NCI-H82 (cell line): ENCODE results near the gene LCN2.
A peak's percentile ranks its signal among the peaks of the same experiment; 100 is the strongest.

Experiments used
- DNase-seq: peaks from one replicate; lab custom pipeline; 2025; lab: John Stamatoyannopoulos, UW

The LCN2 gene

DNA sequence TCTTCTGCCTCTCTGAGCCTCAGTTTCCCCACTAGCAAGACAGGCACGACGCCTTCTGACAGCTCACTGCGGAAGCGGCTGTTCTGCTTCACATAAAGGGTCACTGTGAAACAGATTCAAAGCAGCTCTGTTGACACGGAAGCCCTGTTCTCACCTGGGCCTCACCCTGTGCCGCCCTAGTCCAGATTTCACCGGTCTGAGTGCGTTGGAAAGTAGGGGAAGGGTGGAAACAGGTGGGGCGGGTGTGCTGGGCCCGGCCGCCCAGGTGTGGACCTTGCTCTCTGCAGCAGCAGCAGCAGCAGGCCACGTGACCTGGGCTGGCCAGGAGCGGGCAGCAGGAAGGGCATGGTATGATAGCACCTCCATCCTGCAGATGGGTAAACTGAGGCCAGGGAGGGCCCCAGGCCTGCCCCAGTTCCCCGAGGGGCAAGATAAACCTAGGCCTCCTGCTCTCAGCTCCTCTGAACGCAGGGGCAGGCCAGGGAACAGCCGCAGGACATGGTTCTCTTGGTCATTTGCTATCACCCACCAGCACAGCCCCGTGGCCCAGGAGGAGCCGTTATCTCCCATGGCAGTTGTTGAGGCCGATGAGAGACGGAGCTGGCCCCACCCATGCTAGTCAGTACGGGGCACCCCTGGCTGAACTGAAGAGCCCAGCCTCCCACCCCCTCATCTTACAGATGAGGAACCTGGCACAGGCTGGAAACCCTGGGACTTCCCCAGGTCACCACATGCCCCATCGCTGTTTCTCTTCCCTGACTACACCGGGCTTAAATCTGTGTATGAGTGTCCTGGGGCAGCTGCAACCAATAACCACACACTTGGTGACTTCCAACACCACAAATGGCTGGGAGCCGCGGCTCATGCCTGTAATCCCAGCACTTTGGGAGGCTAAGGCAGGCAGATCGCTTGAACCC, 33.8 kb upstream of the LCN2 start:
- DNase-seq, result no peak

DNA sequence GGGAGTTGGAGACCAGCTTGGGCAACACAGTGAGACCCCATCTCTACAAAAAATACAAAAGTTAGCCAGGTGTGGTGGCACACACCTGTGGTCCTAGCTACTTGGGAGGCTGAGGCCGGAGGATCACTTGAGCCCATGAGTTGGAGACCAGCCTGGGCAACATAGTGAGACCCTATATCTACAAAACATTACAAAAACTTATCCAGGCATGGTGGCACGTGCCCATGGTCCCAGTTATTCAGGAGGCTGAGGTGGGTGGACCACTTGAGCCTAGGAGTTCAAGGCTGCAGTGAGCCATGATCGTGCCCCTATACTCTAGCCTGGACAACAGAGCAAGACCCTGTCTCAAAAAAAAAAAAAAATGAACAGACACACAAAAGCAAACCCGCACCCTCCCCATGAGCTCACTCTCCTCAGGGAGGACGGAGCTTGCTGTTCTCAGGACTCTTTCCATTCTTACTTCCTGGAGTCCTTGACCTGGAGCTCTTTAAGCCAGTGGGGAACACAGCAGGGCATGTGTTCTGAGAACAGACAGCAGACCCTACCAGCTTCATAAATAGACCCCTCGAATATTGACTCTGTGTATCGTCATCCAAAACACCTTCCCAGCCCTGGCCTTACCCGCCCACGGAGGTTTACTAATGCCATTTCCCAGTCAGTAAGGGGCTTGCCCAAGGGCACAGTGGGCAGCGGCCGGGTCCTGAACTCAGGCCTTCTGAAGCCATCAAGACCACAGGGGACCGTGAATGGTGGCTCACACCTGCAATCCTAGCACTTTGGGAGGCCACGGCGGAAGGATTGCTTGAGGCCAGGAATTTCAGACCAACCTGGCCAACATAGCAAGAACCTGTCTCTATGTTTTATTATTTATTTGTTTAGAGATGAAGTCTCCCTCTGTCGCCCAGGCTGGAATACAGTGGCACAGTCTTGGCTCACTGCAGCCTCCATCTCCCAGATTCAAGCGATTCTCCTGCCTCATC, 32.9 kb upstream of the LCN2 start:
- no peak for DNase-seq

DNA sequence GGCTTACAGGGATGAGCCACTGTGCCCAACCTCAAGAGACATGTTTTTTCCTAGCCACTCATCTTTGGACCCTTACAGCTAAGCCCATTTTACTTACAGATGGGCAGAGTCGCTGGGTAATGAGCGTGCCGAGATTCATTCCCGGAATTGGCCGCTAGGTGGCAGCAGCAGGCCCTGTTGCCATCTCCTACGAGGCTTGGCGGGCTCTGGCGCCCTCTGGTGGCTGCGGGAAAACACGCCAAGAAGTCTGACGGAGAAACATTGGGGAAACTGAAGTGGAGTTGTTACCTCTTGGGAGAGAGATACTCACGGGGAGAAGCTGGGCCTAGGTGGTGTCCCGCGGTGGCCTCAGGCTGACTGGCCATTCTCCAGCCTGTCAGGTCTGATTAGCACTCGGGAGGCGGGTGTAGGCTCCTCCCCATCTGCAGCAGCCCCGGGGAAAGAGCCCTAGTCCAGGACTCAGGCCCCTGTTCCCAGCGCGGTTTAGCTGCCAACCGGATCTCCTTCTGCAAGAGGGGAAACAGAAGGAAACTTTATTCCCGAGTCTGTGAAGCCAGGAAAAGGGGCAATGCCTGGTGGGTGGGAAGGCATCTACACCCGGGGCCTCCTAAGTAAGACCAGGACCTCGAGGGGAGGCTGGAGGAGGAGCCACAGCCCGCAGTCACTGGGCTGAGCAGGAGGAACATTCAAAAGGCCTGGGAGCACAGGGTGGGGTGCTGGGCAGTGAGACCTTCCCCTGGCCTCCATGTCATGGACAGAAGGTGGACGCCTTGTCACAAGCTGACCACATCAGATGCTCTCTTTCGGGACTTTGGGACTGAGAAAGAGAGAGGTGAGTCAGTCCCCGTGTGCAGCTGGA, 31.4 kb upstream of the LCN2 start:
- DNase-seq, result peak; percentile 92

DNA sequence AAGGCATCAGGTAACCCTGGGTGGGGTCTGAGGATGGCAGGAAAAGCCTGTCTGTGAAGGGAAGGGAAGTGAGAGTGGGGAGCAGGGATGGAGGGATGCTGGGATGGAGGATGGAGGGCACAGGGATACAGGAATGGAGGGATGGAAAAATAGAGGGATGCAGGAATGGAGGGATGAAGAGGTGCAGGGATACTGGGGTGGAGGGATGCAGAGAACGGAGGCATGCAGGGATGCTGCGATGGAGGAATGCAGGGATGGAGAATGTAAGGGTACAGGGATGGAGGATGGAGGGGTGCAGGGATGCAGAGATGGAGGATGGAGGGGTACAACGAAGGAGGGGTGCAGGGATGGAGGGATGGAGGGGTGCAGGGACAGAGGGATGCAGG, 30.8 kb upstream of the LCN2 start:
- DNase-seq, result no peak

DNA sequence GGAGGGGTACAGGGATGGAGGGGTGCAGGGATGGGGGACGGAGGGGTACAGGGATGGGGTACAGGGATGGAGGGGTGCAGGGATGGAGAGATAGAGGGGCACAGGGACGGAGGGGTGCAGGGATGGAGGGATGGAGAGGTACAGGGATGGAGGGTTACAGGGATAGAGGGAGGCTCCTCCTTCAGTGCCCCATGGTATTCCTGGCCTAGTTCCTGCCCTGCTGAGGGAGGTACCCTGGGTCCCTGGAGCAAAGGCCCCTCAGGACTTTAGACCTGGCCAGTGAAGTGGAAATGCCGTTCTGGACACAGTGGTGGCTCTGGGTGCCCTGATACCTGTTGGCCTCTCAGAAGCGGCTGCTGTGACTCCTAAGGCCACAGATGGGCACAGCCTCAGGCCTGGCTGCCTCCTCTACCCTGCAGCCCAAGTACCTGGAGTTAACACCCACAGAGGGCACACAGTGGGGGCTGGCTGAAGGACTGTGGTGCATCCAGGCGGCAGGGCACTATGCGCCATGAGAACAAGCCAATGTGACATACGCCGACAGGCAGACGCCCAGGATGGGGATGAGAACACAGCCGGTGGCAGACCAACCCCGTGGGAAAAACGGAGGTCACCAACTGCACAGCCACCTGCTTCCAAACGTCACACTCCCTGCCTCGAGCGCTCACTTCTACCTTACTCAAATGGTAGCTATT, 30.1 kb upstream of the LCN2 start:
- DNase-seq, result peak; percentile 23

DNA sequence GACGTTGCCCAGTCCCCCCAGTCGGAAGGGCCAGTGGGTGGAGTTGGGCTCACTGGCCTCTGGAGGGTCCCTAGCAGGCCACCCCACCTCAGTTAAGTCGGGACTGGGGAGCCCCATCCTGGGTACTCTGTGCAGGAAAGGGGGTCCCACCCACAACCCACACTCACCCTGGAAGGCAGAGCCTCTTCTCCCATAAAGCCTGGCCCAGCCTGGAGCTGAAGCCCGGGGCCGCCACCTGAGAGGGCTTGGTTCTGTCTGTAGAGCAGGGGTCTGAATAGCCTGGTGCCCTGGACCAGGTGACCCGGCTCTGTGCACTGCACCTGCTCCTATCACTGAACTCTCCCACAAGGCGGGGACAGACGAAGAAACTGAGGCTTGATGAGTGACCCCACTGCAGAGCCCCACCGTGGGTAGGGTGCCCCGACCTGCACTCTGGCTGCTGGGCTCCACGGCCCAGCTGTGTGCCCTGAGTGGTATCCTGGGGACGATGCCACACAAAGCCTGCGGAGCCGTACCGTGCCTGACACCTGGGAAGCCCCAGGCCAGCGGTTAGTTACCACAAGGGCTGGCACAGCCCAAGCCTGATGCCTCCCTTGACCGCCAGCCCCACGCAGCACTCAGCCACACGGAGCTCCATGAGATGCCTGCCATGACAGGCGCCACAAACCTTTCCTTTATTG, 29.1 kb upstream of the LCN2 start:
- no peak for DNase-seq

DNA sequence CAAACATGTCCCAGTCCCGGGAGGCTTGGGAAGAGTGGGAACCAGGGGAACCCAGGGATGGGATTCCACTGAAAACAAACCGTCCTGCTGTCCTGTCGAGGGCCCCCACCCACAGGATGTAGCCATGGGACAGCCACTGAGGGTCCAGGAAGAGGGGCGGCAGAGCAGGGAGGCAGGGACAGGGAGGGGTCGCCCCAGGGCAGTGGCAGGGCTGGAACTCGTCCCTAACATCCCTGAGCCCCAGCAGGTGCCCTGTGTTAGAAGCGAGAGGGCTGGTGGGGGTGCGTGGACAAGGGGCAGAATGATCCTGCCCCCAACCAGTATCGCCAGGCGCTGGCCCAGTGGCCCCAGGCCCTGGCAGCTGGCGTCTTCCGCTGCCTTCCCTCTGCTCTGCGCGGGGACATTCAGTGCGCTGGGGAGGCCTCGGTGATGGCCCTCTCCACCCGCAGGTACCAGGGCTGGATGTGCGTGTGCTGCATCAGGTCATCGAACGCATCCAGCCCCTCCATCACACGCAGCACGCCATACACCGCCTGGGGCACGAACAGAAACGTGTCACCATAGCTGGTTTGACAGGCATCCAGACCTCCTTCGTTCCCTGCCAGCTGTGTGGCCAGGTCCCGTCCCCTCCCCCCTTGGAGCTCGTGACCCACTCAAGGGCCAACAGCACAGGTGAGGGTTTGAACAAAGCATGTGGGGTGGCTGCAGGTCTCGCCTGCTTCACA, 28.4 kb upstream of the LCN2 start:
- no peak for DNase-seq

DNA sequence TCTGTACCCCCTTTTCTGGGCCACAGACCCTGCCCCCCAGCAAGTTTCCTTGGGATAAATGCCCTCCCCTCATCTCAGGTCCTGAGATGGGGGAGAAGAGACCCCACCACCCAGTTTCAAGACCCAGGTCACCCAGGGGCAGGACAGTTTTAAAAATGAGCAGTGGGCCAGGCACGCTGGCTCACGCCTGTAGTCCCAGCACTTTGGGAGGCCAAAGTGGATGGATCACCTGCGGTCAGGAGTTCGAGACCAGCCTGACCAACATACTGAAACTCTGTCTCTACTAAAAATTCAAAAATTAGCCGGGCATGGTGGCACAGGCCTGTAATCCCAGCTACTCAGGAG, 27.8 kb upstream of the LCN2 start:
- no peak for DNase-seq

DNA sequence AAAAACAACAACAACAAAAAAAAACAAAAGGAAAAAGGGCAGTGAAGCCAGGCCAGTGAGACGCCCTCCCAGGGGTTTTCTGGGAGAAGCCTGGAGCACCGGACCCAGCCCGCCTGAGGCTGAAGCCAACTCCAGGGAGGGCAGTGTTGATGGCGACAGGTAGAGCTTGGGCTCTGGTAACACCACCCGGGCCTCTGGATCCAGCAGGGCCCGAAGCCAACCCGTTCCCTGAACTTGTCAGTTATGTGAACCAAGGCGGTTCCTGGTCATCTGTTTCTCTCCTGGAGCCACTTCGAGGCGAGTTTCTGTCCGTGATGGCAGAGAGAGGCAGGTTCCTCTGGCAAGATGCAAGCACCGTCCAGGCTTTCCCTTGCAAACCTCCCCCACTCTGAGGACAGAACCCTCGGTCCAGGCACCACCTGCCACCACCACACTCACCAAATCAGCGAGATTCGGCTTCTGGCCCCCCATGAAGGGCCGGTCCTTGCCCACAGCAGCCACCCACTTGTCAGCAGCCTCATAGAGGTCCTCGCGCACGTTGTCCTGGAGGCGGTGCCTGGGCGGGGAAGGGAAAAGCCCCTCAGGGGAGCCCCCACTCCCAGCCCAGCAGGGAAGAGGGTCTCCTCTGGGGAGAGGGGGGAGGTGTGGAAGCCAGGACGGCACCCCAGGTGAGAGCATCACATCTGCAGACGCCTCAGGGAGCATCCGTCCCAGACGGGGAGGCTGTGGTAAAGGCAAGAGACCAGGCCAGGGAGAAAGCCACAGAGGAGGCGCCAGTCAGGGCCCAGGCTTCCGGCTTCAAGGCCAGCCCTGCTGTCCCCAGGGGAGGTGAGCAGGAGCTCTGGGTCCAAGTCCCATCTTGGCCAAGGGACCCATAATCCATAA, 27.1 kb upstream of the LCN2 start:
- no peak for DNase-seq

DNA sequence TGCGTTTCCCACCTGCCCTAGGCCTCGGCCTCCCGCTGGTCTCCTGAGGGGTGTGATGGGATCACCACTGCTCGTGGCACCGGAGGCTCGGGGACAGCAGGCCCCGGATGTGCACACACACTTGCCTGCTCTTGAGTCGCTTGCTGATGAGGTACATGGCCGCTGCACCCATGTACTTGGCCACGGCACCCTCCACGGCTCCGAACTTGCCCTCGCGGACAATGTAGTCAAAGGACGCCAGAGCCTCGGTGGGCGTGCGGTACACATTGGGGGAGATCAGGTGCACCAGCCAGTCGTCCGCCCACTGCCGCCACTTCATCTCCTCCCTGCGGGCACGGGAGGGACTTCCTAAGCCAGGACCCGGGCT, 26.5 kb upstream of the LCN2 start:
- no peak for DNase-seq

DNA sequence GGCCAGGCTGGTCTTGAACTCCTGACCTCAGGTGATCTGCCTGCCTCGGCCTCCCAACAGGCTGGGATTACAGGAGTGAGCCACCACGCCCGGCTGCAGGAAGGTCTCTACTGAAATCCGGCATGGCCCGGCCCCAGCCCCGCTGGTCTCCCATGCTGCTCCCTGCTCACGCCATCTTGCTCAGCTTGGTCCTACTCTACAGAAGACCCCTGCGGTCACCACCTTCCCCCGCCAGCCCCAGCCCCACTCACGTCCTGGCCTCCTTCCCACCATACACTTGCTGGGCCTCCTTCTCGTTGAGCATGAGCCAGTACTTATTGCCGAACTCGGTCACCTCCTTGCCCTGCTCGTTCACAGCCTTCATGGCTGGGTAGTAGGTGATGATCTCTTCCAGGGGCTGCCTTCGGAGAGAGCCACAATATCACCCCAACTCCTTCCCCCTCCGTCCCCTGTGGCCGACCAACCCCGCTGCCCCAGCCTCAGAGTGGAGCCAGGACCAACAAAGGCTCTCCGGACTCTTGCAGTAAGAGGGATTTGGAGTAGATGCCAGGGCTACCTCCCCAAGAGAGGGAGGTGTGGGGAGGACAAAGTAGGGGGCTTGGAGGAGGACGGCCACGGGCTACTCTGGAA, 25.7 kb upstream of the LCN2 start:
- no peak for DNase-seq

DNA sequence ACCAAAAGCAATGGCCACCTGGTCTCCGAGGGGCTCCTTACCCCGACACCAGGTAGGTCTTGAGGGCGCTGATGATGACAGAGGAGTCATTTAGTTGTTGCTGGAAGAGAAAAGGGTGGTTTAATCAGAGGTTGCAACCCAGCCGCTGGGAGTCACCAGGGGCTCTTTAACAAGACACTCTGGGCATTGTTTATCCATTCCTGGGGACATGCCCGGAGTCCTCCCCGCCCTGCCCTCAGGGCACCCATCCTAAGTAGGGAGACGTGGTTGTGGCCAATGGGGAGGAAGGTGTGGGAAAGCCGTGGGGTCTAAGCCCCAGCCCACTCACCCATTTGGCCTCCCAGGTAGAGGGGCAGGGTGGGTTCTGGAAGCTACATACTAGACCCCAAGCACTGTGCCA, 24.8 kb upstream of the LCN2 start:
- no peak for DNase-seq

DNA sequence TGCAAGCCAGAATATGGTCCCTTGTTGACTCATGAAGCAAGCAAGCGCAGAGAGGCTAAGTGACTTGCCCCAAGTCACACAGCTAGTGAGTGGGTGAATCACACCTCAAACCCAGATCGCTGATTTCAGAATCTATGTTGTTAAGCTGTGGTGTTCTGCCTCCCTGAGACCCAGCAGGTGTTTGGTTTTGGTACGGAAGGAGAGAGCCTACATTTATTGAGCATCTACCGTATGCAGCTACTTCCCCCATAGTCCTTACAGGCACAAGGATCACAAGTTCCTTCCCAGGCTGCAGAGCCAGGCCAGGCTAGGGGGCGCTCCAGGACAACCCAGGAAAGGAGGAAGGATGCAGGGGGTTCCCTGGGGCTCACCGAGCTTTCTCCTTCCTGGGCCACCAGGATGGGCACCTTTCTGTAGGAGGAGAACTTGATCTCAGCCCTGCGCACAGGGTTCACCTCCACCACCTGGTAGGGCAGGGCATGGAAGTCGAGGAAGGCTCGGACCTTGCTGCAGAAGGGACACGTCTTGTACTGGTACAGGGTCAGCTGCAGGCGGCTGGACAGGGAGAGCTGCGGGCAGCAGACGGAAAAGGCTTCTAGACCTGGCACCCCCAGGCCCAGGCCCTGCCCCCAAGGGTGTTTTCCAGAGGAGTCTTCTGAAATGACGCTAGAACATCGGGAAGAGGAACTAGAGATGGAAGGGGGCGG, 24.2 kb upstream of the LCN2 start:
- DNase-seq, result peak; percentile 74

DNA sequence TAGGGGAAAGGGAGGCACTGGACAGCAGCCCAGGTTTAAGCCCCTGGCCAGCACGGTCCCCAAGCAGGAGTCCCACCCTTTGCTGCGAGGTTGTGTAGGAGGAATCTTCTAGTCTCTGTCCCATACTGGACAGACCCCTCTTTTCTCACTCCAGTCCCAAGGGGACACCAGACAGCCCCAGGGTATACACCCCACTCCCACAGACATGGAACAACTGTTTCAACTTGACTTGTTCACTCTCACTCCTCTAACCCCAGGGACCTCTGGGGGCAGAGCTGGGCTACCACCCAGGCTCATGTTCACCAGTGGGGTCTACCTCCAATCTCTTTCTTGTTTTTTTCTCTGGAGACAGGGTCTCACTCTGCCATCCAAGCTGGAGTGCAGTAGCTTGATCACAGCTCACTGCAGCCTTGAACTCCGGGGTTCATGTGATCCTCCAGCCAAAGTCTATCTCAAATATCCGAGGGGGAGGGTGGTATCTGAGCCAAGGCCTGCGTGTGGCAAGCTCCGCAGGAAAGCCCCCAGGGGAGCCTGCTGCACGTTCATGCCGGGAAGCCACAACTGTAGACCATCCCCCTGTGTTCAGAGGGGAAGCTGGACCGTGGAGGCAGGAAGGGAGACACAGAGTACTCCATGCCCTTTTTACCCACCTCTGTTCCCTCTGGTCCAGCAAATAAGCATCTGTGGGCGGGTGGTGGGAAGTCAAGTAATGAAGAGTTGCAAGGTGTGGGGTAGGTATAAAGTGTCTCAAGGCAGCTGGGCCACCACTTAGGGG, 23.5 kb upstream of the LCN2 start:
- no peak for DNase-seq

DNA sequence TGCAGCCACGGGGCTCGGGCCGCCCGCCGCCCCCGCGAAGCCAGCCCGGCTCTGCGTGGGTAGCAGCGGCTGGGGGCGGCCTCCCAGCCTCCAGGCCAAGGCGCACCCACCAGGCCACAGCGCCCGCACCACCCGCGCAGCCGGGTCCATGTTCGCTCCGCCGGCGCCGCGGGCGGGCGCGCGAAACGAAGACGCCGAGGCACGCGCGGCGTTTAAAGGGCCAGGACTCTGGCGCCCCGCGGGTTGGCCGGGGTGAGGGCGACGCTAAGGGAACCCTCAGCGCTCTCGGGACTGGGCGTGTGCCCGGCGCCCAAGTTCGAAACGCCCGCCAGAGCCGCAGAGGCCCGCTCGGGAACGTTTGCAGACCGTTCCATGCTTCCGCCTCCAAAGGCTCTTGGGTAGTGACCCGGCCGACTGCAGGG, 21.7 kb upstream of the LCN2 start, which contains the start of gene PTGES2:
Gene PTGES2 (minus strand): TSS at position 162 of the 422 bp plus-strand sequence. CDS start 12 bp downstream, at position 150.
- peak; percentile 83 for DNase-seq

DNA sequence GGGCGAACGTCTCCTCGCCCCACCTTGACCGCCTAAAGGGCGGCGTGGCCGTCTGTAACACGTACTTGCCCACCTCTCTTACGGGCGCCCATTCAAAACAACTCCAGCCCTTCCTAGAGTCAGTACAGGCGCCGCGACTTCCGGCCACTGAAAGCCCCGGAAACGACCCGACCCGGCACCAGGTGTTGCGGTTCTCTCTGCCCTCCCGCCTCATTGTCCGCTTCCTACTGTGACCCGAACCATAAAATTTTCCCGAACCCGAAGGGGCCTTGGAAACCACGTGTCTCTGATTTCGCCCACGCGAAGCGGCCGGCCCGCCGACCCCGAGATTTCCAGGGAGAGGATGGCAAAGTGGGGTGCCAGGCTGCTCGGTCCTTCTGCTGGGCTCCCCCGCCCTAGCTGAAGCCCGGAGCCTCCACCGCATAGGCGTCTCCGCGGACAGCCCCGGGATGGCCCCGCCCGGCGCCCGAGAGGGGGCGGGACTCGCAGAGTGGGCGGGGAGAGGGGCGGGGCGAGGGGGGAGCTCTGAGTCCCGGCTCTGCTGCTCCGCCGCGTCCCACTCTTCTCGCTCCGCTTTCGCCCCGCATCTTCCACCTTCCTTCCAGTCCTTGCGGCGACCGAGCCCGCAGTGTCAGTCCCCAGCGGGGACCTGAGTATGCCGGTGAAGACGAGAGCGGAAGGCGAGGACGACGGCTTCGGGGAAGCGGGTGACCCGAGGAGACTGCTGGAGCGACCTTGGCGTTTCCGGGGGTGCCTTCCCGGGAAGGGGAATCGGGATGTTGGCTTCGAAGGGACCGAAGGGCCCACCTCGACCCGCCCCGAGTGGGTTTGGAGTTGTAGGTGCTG, 21.0 kb upstream of the LCN2 start:
- peak; percentile 94 for DNase-seq
